Posterior cingulate gyrus (tissue), 11 donors: ENCODE results near the gene ARHGAP25.

Experiments
- DNase-seq, 10 donors: peaks; one replicate each; pipeline versions ENCODE4 v3.0.0 to v3.0.0-alpha.2; 2020 to 2021; ENCODE audit warnings: mixed read lengths in 3 of 10
- intact Hi-C: fragments of 100-400 bp; cut with DNase I; formaldehyde crosslinking; loops from one replicate; pipeline ENCODE4 v1.15.1; 2023

Gene ARHGAP25

GRCh38 chr2:68764806-68765311 lies 30.2 kb downstream of the ARHGAP25 start:
- intact Hi-C loops: no loop called here

GRCh38 chr2:68765739-68766375 lies 31.2 kb downstream of the ARHGAP25 start:
- intact Hi-C loops: no loop called here
- no peak for DNase-seq

More at GRCh38 chr2:68764806-68765311, 30.2 kb downstream of the ARHGAP25 start:
- no peak for DNase-seq

- intact Hi-C loops: no loop called here
- no peak for DNase-seq
These were observed 31.8 kb downstream of the ARHGAP25 start for GRCh38 chr2:68766376-68766845.

GRCh38 chr2:68767031-68767961 lies 32.7 kb downstream of the ARHGAP25 start:
- DNase-seq: peak in 1 of 10 donors; percentile 12
- intact Hi-C loops: no loop called here

- intact Hi-C loops: loop anchor here (1.0 kb wide), 1 partner anchor 25 kb away; no protein-coding TSS in a partner anchor
- DNase-seq: no peak
These were observed 33.4 kb downstream of the ARHGAP25 start for GRCh38 chr2:68767996-68768395.

GRCh38 chr2:68768461-68768860 lies 33.9 kb downstream of the ARHGAP25 start:
- DNase-seq: no peak
- intact Hi-C loops: loop anchor here (1.0 kb wide), 1 partner anchor 25 kb away; no protein-coding TSS in a partner anchor

GRCh38 chr2:68768951-68769350 lies 34.3 kb downstream of the ARHGAP25 start:
- intact Hi-C loops: loop anchor here (1.0 kb wide), 1 partner anchor 24 kb away; no protein-coding TSS in a partner anchor
- DNase-seq: no peak

- DNase-seq: no peak
- intact Hi-C loops: no loop called here
These were observed 35.1 kb downstream of the ARHGAP25 start for GRCh38 chr2:68769586-68770270.

GRCh38 chr2:68770271-68771111 lies 35.9 kb downstream of the ARHGAP25 start:
- intact Hi-C loops: no loop called here
- no peak for DNase-seq

GRCh38 chr2:68771211-68771751 lies 36.7 kb downstream of the ARHGAP25 start:
- no peak for DNase-seq

GRCh38 chr2:68772109-68772508 lies 37.5 kb downstream of the ARHGAP25 start:
- no peak for DNase-seq
- intact Hi-C loops: no loop called here

More at GRCh38 chr2:68771211-68771751, 36.7 kb downstream of the ARHGAP25 start:
- intact Hi-C loops: no loop called here

GRCh38 chr2:68774569-68775271 lies 40.1 kb downstream of the ARHGAP25 start:
- intact Hi-C loops: no loop called here
- DNase-seq: peak in 8 of 10 donors; percentile 18 to 90 (median 33)

GRCh38 chr2:68775272-68775842 lies 40.7 kb downstream of the ARHGAP25 start:
- DNase-seq: no peak
- intact Hi-C loops: no loop called here

GRCh38 chr2:68776124-68776523 lies 41.5 kb downstream of the ARHGAP25 start:
- no peak for DNase-seq
- intact Hi-C loops: no loop called here

- no peak for DNase-seq
- intact Hi-C loops: no loop called here
These were observed 45.0 kb downstream of the ARHGAP25 start for GRCh38 chr2:68779595-68779994.

GRCh38 chr2:68784188-68784587 lies 49.6 kb downstream of the ARHGAP25 start:
- intact Hi-C loops: no loop called here
- DNase-seq: no peak

GRCh38 chr2:68784915-68785314 lies 50.3 kb downstream of the ARHGAP25 start:
- no peak for DNase-seq
- intact Hi-C loops: no loop called here

GRCh38 chr2:68787356-68787755 lies 52.7 kb downstream of the ARHGAP25 start:
- intact Hi-C loops: no loop called here
- no peak for DNase-seq
